Measurements from ENCODE around the gene MTRFR. TPM values are rescaled to one million over a fixed set of nuclear protein-coding genes. Genes with fewer than 3 reads are reported as not detected.
A peak's percentile ranks its signal among the peaks of the same experiment; 100 is the strongest.

MTRFR gene
- polyA plus RNA-seq, 1 of the 3 experiments (the other 2 are of a cell fraction) = 6.6 TPM

DNA sequence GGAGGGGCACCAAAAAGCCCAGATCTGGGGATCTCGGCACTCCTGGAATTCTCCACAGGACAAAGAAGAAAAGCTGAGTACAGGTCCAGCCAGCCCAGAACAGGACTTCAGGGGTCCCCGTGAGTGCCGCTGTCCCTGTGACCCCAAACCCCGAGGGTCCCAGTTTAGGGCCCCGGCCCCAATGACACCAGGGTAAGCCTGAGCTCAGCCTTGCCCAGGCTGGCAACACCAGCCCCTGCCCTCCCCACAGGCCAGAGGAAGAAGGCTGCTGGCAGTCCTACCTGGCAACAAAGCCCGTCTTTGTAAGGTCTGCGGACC is 36.6 kb downstream of the MTRFR start:
- 3% methylated on average over 5 of the region's 7 CpGs for WGBS (ENCODE audit: low lambda C conversion rate)
- TF ChIP-seq, protein P1, sequence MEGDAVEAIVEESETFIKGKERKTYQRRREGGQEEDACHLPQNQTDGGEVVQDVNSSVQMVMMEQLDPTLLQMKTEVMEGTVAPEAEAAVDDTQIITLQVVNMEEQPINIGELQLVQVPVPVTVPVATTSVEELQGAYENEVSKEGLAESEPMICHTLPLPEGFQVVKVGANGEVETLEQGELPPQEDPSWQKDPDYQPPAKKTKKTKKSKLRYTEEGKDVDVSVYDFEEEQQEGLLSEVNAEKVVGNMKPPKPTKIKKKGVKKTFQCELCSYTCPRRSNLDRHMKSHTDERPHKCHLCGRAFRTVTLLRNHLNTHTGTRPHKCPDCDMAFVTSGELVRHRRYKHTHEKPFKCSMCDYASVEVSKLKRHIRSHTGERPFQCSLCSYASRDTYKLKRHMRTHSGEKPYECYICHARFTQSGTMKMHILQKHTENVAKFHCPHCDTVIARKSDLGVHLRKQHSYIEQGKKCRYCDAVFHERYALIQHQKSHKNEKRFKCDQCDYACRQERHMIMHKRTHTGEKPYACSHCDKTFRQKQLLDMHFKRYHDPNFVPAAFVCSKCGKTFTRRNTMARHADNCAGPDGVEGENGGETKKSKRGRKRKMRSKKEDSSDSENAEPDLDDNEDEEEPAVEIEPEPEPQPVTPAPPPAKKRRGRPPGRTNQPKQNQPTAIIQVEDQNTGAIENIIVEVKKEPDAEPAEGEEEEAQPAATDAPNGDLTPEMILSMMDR (IDR thresholded peaks at IDR 0.05) = no peak
- TF ChIP-seq SIN3A (IDR thresholded peaks at IDR 0.05; ENCODE audit: borderline replicate concordance, low read depth, low read length) (no peak), MXI1 (IDR thresholded peaks at IDR 0.05; ENCODE audit: low read depth, low read length) (no peak), EZH2phosphoT487 (IDR thresholded peaks at IDR 0.05; ENCODE audit: borderline replicate concordance, low read depth) (no peak), NRF1 (IDR thresholded peaks at IDR 0.05; ENCODE audit: low read depth, low read length) (no peak), JUND (IDR thresholded peaks at IDR 0.05) (no peak), GATA2 (CRISPR knock-in tag; IDR thresholded peaks at IDR 0.05) (no peak), TCF12 (IDR thresholded peaks at IDR 0.05) (no peak), CHD2 (IDR thresholded peaks at IDR 0.05; ENCODE audit: low read length, partially characterized antibody) (no peak), TEAD4 (IDR thresholded peaks at IDR 0.05; ENCODE audit: borderline replicate concordance, insufficient read depth) (no peak)
- TF ChIP-seq, protein P2, sequence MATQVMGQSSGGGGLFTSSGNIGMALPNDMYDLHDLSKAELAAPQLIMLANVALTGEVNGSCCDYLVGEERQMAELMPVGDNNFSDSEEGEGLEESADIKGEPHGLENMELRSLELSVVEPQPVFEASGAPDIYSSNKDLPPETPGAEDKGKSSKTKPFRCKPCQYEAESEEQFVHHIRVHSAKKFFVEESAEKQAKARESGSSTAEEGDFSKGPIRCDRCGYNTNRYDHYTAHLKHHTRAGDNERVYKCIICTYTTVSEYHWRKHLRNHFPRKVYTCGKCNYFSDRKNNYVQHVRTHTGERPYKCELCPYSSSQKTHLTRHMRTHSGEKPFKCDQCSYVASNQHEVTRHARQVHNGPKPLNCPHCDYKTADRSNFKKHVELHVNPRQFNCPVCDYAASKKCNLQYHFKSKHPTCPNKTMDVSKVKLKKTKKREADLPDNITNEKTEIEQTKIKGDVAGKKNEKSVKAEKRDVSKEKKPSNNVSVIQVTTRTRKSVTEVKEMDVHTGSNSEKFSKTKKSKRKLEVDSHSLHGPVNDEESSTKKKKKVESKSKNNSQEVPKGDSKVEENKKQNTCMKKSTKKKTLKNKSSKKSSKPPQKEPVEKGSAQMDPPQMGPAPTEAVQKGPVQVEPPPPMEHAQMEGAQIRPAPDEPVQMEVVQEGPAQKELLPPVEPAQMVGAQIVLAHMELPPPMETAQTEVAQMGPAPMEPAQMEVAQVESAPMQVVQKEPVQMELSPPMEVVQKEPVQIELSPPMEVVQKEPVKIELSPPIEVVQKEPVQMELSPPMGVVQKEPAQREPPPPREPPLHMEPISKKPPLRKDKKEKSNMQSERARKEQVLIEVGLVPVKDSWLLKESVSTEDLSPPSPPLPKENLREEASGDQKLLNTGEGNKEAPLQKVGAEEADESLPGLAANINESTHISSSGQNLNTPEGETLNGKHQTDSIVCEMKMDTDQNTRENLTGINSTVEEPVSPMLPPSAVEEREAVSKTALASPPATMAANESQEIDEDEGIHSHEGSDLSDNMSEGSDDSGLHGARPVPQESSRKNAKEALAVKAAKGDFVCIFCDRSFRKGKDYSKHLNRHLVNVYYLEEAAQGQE (IDR thresholded peaks at IDR 0.05; ENCODE audit: low read depth, low read length) = no peak
- TF ChIP-seq, protein P3, sequence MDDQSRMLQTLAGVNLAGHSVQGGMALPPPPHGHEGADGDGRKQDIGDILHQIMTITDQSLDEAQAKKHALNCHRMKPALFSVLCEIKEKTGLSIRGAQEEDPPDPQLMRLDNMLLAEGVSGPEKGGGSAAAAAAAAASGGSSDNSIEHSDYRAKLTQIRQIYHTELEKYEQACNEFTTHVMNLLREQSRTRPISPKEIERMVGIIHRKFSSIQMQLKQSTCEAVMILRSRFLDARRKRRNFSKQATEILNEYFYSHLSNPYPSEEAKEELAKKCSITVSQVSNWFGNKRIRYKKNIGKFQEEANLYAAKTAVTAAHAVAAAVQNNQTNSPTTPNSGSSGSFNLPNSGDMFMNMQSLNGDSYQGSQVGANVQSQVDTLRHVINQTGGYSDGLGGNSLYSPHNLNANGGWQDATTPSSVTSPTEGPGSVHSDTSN (IDR thresholded peaks at IDR 0.05) = no peak
- Histone ChIP-seq H3K9ac (peak overlapping the region; percentile 86), H3K9me2 (no peaks in the 10 kb centered on the region), H3K27me3 (ENCODE audit: insufficient read depth) (no peaks in the 10 kb centered on the region), H3K36me3 (replicated peaks in 1 of 2; ENCODE audit: control insufficient read depth in 1 of 2, insufficient read depth in 2 of 2, low read length in 1 of 2) (peaks cover 0 to 15% of the 10 kb centered on the region in 2 experiments), H3K27ac (ENCODE audit: low read depth in 2 of 2, low read length in 1 of 2) (peak overlapping the region; percentile 80 to 99), H3K4me1 (ENCODE audit: control insufficient read depth in 1 of 2, insufficient read depth in 2 of 2, low read depth in 1 of 2, low read length in 1 of 2) (peaks cover 5 to 46% of the 10 kb centered on the region in 2 experiments; a peak in 3 of 4 replicates), H3K9me3 (no peaks in the 10 kb centered on the region), H2AFZ (ENCODE audit: low read depth) (no peak overlapping the region), H3K4me3 (ENCODE audit: low read depth in 2 of 2, low read length in 1 of 2) (peak overlapping the region; percentile 83 to 90), H3K4me2 (peak overlapping the region; percentile 96), H3F3A (replicated peaks; ENCODE audit: insufficient read depth) (peaks cover 7% of the 10 kb centered on the region), H4K20me1 (ENCODE audit: insufficient read depth) (peaks cover 21% of the 10 kb centered on the region), H3K79me2 (ENCODE audit: insufficient read depth) (peaks cover 74% of the 10 kb centered on the region)
- CTCF ChIA-PET = interaction anchor here (0.9 to 2.3 kb wide), 12 partner anchors 12 to 331 kb away, joined by 3 to 14 read pairs (median 4); partner anchors contain the start of genes KMT5A, MPHOSPH9 and MTRFR
- no peak for DNase-seq
- POLR2A ChIA-PET = interaction anchor here (0.8 to 3.5 kb wide), 7 partner anchors 16 to 352 kb away, joined by 3 to 47 read pairs (median 4); partner anchors contain the start of genes MPHOSPH9, MTRFR and SNRNP35
